ENCODE data around the gene ZSCAN22.

GRCh38 chr19:58351558-58351878 lies 24.7 kb downstream of the ZSCAN22 start:
- TF ChIP-seq CTCF (conservative IDR thresholded peaks at IDR 0.05) = no peak
- no peak for TF ChIP-seq ZFX (IDR thresholded peaks at IDR 0.05)
